Epithelial cell of prostate (primary cell): ENCODE results near the gene HACD1.
"Not testable (repeated sequence)": the region's sequence is repeated elsewhere in the genome, so short reads cannot be mapped to it uniquely, and the experiment has no call there.

Experiments used
- DNase-seq: peaks from one replicate; pipeline ENCODE4 v3.0.0-alpha.2; 2011; ENCODE audit warnings: low read depth, low spot score
- H3K27ac ChIP-seq: fragments of 450-650 bp; 2 replicates; pipeline ENCODE4 v1.5.1; 2017; ENCODE audit warnings: mild to moderate bottlenecking

HACD1 gene

GRCh38 chr10:17643755-17644484, 26.7 kb upstream of the HACD1 start, which contains the start of gene STAM:
Gene STAM (plus strand): TSS chr10:17644151. CDS start chr10:17644340, 189 bp downstream.
- peak; percentile 45 for DNase-seq
- peak within 1 kb of the TSS; percentile 96 for H3K27ac ChIP-seq

- H3K27ac ChIP-seq: peak overlapping the region; percentile 96
- DNase-seq: peak; percentile 56
Measured at GRCh38 chr10:17643339-17643754, 26.2 kb upstream of the HACD1 start.

GRCh38 chr10:17640331-17640816, 23.2 kb upstream of the HACD1 start:
- H3K27ac ChIP-seq: no peak overlapping the region
- no peak for DNase-seq

GRCh38 chr10:17637869-17638268, 20.7 kb upstream of the HACD1 start:
- no peak for DNase-seq
- no peak overlapping the region for H3K27ac ChIP-seq

- DNase-seq: no peak
- H3K27ac ChIP-seq: no peak overlapping the region
Measured at GRCh38 chr10:17633353-17633752, 16.2 kb upstream of the HACD1 start.

GRCh38 chr10:17632590-17632989, 15.4 kb upstream of the HACD1 start:
- DNase-seq, H3K27ac ChIP-seq: not testable (repeated sequence)

GRCh38 chr10:17626656-17627055, 9.5 kb upstream of the HACD1 start:
- no peak for DNase-seq
- no peak overlapping the region for H3K27ac ChIP-seq

GRCh38 chr10:17624996-17625395, 7.8 kb upstream of the HACD1 start:
- DNase-seq: no peak

GRCh38 chr10:17622061-17622460, 4.9 kb upstream of the HACD1 start:
- DNase-seq: no peak

More at GRCh38 chr10:17624996-17625395, 7.8 kb upstream of the HACD1 start:
- no peak overlapping the region for H3K27ac ChIP-seq

GRCh38 chr10:17616403-17617030, 657 bp downstream of the HACD1 start:
- peak overlapping the region; percentile 77 for H3K27ac ChIP-seq
- no peak for DNase-seq

More at GRCh38 chr10:17622061-17622460, 4.9 kb upstream of the HACD1 start:
- no peak overlapping the region for H3K27ac ChIP-seq

GRCh38 chr10:17609523-17610079, 7.6 kb downstream of the HACD1 start:
- no peak for DNase-seq
- no peak overlapping the region for H3K27ac ChIP-seq

- no peak overlapping the region for H3K27ac ChIP-seq
- DNase-seq: no peak
Measured at GRCh38 chr10:17607603-17608332, 9.4 kb downstream of the HACD1 start.

GRCh38 chr10:17607060-17607459, 10.1 kb downstream of the HACD1 start:
- DNase-seq: no peak
- no peak overlapping the region for H3K27ac ChIP-seq

GRCh38 chr10:17606547-17607040, 10.6 kb downstream of the HACD1 start:
- DNase-seq: no peak
- H3K27ac ChIP-seq: no peak overlapping the region

- H3K27ac ChIP-seq: no peak overlapping the region
- no peak for DNase-seq
Measured at GRCh38 chr10:17605936-17606335, 11.2 kb downstream of the HACD1 start.

GRCh38 chr10:17599089-17599488, 18.1 kb downstream of the HACD1 start:
- DNase-seq: no peak
- H3K27ac ChIP-seq: no peak overlapping the region

GRCh38 chr10:17597386-17597785, 19.8 kb downstream of the HACD1 start:
- no peak overlapping the region for H3K27ac ChIP-seq

GRCh38 chr10:17590969-17591645, 26.1 kb downstream of the HACD1 start:
- H3K27ac ChIP-seq: no peak overlapping the region
- DNase-seq: no peak

More at GRCh38 chr10:17597386-17597785, 19.8 kb downstream of the HACD1 start:
- DNase-seq: no peak

GRCh38 chr10:17589316-17589715, 27.9 kb downstream of the HACD1 start:
- DNase-seq, H3K27ac ChIP-seq: not testable (repeated sequence)

GRCh38 chr10:17588420-17588819, 28.8 kb downstream of the HACD1 start:
- no peak for DNase-seq
- no peak overlapping the region for H3K27ac ChIP-seq
